HG02970 (cell line): ENCODE data around the gene PDK1.
"Not testable (repeated sequence)": the region's sequence is repeated elsewhere in the genome, so short reads cannot be mapped to it uniquely, and the experiment has no call there.

ENCODE experiments used
- ATAC-seq: cut with Tn5 transposase; IDR thresholded peaks from one replicate; pipeline ENCODE4 v1.9.1; 2021; ENCODE audit warnings: mild to moderate bottlenecking, moderate library complexity, moderate number of reproducible peaks; ENCODE audit not compliant: unreplicated experiment, low FRiP score

The PDK1 gene

DNA sequence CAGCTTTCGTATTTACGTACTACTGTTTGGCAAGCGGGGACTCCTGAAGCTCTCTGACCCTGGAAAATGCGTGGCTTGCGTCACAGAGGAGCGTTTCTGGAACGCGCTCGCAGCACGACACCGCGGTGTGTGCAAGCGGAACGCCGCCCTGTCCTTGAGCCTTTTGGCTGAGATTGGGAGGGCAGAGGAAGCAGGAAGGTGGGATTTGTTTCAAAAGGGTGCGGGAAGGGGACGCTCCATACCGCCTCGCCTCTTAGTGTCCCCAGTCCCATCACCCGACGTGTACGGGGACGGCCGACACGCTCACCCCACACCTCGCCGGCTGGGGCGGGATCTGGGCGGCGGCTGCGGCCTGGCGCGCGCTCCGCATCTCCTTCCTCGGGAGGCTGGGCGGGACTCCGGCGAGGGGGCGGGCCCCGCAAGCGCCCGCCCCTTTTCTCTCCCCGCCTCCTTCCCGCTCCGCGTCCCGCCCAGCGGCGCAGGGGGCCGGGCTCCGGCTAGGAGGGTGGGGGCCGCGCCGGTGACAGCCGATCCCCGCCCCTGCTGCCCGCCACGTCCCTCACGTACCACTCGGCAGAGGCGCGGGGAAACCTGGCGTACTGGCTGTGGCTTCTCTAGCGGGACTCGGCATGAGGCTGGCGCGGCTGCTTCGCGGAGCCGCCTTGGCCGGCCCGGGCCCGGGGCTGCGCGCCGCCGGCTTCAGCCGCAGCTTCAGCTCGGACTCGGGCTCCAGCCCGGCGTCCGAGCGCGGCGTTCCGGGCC is at the start of gene PDK1:
TSS of gene PDK1 (plus strand) at position 569 of the 762 bp plus-strand sequence. CDS start at position 630, 61 bp downstream.
- ATAC-seq, result peak; percentile 88

DNA sequence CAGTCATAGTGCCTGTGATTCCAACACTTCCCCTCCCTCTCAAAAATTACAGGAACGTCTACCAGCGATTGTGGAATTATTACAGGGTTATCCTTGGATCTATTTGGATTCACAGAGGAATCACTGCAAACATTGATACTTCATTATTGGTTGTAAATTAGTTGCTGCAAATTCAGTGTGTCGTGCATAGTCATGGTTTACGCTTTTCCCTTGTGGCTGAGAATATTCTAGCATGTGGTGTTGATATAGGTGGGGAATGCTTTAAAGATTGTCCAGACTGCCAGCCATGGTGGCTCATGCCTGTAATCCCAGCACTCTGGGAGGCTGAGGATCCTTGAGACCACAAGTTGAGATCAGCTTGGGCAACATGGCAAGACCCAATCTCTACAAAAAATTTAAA is 48.7 kb upstream of the PDK1 start:
- no peak for ATAC-seq

DNA sequence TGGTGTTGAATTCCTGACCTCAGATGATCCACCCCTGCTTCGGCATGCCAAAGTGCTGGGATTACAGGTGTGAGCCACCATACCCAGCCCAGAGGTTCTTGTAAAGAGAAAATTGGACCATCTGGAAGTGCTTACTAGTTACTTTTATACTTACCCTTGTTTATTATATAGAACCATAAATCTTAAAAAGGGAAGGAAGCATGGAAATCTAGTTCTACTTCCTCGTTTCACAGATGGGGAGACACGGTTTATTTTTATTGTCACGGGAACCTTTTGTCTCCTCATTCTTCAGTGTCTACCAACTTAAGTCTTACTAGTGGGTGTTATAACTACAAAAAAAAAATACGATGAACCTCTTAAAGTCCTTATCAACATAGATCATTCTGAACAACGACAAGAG is 45.8 kb upstream of the PDK1 start:
- no peak for ATAC-seq

DNA sequence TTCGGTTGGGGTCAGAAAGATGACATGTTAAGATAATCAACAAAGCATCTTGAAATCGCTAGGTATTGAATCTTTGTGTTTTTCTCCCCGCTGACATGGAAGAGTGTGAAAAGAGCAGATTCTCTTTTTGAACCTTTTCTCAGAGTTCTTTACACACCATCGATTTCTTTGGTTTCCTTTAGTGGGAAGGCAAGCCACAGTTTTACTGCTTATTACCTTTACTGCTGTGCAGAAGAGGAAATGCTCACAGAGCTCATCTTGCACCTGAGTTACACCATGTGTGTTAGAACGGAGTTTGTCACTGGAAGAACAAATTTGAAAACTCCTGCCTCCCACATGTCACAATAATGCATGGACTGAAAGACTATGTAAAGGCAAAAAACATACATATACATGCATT is 45.3 kb upstream of the PDK1 start:
- no peak for ATAC-seq

DNA sequence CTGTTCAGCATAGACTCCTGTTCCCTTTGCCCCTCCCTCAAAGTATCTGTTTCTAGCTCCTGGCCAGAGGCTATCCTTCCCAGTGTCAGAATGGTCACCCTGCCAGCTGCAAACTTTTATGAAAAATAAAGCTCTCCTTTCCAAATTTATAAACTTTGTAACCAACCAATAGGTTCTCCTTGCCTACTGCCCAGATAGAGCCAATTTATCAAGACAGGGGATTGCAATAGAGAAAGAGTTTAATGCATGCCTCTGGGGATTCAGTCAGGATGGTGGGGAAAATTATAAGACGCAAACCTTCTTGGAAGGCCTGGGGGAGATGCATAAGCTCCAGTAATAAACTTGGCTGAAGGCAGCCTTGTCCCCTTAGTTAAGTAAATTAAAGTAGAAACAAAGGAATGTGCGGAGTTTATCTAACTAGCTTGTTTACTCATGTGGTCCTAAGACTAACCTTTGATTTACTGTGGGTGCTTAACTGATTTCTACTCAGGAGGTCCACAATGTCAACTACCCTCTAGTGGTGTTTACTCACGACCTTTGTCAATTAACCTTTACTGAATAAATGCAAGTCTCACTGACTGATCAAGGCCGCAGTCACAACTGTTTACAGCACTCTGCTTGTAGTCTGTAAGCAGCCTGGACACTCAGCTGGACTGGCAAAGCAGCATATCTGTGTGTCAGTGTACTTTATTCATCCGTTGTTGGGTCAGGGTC is 42.9 kb upstream of the PDK1 start:
- ATAC-seq, result no peak

DNA sequence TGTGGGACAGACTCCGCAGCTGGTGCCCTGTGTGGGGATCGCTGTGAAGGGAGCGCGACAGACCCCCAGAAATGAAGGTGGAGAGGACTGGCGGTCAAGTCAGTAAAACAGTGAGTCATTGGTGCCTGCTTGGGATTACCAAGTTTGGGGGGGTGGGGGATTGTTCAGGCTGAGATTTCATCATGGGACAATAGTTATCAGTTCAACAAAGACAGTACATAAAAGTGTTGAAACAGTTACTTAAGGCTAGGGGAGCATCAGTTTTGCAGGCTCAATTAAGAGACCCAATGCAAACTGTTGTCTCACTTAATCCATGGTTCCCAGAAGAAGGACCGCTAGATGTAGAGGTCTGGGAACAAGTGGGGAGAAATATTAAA is 42.4 kb upstream of the PDK1 start:
- no peak for ATAC-seq

DNA sequence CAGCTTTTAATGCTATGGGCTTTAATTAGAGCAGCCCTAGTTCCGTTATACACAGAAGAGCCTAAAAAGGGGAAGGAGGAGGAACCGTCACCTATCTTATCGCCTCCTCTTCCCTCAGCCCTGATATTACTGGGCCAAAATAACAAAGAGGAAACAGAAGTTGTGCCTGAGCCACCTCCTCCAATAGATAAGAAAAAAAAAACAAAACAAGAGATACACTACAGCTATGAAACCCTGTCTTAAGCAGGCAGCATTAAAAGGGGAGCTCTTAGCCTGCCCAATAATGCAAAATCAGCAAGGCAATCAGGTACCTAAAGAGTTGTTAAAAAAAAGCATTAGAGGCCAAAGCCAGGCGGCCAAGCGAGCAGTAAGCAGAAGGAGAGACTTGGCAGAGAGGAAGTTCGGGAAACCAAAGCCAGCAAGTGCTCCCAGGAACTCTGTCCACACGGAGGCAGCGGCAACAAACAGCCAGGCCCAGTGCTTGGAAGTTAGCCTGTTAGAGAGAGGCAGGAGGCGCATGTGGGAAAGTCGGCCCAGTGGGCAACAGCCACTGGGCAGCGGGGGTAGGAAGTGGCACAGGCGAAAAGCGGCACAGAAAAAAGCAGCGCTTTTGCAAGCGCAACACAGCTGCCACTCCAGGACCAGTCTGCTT is 41.8 kb upstream of the PDK1 start:
- ATAC-seq, result no peak

DNA sequence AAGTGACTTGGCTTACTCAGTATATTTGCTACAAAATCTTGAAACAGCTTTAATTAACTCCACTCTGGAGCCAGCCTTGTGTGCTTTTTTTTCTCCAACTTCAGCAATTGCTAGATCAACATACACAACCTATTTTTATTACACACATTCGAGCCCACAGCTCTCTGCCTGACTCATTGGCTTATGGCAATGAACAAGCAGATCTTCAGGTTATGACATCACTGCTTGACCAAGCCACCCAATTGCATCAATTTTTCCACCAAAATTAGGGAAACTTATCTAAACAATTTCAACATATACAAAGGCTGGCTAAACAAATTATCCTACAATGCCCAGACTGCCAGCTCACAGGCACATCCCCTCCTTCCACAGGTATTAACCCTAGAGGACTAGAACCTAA is 39.6 kb upstream of the PDK1 start:
- ATAC-seq, result no peak

DNA sequence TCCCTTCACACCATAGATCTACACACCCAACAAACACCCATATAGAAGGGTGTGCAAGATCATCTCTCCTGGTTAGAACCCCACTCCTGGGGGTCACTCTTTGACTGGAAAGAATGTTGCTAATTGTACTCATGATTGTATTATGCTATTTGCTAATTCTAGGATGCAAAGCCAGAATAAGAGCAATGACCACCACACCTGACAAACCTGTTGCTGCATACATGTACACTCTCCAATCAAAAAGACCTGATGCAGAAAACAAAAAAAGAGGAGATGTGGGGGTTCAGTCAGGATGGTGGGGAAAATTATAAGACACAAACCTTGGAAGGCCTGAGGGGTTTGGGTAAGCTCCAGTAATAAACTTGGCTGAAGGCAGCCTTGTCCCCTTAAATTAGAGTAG is 36.9 kb upstream of the PDK1 start:
- ATAC-seq, result no peak

DNA sequence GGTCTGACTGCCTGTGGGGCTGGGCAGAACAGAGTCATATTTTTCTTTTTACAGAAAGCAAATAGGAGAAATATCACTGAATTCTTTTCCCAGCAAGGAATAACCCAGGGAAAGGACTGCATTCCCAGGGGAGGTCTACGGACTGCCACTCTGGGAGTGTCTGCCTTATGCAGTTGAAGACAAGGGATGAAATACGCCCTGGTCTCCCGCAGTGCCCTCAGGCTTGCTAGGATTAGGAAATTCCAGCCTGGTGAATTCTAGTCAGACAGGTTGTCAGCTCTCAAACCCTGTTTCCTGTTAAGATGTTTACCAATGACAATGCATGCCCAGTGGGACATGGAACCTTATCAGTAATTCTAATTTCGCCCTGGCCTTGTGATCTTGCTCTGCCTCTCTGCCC is 30.3 kb upstream of the PDK1 start:
- no peak for ATAC-seq

DNA sequence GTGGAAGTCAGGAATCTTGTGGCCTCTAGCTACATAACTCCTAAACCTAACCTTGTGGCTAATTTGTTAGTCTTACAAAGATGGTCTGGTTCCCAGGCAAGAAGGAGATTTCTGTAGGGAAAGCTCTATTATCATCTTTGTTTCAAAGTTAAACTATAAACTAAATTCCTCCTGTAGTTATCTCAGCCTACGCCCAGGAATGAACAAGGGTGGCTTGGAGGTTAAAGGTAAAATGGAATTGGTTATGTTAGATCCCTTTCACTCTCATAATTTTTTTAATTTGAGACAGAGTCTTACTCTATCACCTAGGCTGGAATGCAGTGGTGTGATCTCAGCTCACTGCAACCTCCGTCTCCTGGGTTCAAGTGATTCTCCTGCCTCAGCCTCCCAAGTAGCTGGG is 24.6 kb upstream of the PDK1 start:
- ATAC-seq, result no peak

DNA sequence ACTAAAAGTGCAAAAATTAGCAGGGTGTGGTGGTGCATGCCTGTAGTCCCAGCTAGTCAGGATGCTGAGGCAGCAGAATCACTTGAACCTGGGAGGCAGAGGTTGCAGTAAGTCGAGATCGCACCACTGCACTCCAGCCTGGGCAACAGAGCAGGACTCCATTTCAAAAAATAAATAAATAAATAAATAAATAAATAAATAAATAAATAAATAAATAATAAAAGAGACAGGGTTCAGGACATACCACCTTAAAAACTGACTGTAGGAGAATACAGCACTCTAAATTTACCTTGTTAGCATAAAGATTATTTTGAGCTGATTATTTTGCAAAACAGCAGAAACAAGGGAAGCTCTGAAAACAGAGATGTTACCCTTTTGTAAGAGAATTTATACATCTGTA is 23.4 kb upstream of the PDK1 start:
- not testable (repeated sequence) for ATAC-seq

DNA sequence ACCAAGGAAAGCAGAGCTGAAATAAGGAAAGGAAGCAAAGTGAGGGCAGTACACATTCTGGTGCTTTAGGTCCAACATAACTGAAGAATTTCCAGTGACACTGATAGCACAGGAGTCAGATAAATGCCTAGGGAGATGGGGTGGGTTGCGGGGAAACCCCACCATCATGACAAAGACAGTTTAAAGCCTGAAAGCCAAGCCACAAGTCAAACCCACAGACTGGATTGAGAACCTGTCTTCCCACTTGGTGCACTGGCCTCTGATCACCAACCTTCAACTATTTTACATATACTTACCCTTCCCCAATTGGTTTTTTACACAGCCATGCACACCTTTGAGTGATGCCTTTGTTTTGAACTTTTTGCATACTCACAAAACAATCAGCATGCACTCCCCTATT is 22.2 kb upstream of the PDK1 start:
- ATAC-seq, result no peak

DNA sequence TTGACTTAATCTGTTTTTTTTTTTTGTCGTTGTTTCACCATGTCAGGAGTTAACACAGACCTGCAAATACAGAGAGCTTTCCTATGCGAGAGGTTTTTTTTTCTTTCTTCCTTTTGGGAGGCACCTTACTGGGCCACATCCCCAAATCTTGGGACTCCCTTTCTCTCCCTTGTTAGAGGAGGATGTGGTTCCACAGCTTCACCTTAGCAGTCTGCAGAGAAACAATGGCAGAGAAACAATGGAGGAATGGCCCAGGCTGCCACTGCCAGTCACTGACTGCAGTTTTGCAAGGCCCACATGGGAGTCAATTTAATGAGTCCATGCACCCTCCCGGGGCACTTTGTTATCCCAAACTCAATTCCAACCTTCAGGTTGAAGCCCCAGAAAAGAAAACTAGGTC is 20.8 kb upstream of the PDK1 start:
- ATAC-seq, result no peak

DNA sequence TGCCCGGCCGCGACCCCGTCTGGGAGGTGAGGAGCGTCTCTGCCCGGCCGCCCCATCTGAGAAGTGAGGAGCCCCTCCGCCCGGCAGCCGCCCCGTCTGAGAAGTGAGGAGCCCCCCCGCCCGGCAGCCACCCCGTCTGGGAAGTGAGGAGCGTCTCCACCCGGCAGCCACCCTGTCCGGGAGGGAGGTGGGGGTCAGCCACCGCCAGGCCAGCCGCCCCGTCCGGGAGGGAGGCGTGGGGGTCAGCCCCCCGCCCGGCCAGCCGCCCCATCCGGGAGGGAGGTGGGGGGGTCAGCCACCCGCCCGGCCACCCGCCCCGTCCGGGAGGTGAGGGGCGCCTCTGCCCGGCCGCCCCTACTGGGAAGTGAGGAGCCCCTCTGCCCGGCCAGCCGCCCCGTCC is 18.0 kb upstream of the PDK1 start:
- not testable (repeated sequence) for ATAC-seq

DNA sequence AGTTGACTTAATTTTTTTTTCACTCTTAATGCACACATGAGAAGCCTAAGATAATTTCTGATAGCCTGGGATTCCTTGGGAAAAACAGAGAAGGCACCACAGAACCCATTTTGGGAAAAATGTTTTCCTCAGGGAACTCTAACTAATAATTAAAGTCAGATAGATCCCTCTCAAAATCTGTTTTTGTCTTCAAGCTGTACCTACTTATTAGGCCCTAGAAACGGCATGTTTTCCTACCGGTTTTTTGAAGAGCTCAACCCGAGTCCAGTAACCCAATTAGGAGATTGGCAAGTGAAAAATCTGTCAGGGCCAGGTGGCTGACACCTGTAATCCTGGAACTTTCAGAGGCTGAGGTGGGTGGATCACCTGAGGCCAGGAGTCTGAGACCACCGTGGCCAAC is 16.1 kb upstream of the PDK1 start:
- ATAC-seq, result no peak

DNA sequence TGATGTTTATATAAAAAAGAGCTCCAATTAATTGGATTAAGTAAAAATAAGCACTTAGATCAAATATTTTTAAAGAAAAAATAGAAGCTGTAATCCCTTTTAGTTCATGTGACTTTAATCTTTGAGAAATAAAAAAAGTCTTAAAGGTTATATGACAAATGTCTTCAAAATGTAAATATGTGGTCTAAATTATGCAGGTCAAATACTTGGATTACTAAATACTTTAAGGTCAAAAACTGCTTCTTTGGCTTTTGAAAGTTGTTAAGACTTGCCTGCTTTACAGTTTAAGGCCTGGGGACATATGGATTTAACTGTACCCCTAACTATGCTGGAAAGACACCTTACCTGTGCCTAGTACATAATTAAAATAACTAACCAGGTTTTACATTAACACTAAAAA is 15.5 kb upstream of the PDK1 start:
- ATAC-seq, result no peak

DNA sequence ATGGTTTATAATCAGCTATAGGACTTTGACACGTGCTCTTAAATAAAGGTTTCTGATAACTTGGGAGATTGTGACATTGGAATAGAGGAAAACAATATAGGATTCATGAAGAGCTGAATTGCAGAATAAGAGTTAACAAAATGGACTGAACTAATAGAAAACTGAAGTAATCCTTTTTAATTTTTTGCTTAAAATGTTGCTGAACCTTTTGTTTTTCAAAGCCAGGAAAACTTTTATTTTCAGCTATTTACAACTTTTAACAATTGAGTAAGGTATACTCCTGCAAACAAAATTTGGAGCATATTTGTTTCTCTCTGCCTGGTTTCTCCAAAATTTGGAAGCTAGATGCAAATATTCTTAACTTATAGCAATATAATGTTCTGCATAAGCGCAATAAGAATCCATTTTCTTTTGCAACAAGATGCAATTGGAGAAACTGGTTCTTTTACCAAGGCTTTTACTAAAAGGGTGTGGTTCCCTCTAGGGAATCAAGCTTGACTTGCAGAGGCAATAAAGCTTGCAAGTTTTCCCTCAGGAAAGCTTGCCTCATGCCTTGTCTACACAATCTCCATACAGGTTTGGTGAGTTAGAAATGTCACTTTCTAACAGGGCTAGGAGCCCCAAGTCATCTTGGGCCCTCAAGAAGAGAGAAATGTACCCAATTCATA is 10.3 kb upstream of the PDK1 start:
- ATAC-seq, result no peak

DNA sequence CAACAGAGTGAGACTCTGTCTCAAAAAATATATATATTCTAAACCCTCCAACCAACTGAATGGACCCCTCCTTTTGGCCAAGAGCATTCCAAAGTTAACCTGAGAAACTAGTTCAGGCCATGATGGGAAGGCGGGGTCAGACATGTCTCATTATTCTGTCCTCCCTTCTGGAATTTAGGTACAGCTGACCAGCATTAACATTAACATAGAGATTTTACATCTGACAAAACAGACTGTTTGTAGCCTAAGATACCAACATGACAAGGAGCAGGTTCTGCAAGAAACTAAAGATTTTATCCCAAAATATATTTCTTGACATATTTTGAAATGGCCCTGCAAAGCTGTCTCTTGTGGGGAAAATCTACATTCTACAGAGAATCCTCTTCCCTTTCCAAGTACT is 6.8 kb upstream of the PDK1 start:
- ATAC-seq, result no peak

DNA sequence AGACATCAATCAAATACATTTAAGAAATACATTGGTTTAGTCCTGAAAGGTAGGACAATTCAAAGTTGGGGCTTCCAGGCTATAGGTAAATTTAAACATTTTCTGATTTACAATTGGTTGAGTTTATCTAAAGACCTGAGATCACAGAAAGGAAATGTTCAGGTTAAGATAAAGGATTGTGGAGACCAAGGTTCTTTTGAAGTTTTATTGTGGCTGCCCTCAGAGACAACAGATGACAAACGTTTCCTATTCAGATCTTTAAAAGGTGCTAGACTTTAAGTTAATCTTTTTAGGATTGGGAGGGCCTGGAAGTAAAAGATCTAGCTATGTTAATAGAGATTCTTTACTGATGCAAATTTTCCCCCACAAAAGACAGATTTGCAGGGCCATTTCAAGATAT is 6.1 kb upstream of the PDK1 start:
- ATAC-seq, result not testable (repeated sequence)

DNA sequence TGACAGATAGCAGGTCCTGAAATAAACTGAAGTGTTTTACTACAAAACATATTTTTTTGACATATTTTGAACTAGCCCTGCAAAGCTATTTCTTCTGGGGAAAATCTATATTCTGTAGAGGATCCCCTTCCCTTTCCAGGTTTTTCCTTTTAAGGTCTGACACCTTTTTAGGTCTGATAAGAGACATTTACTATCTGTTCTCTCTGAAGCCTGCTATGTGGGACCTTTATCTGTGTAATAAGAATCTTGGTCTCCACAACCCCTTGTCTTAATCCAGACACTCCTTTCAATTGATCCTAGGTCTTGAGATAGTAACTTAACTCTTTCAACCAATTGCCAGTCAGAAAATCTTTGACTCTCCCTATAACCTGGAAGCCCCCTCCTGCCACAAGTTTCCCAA is 5.5 kb upstream of the PDK1 start:
- ATAC-seq, result no peak
